HG03460 (cell line): Measurements from ENCODE around the gene RIOK1.
"Not testable (repeated sequence)": the region's sequence is repeated elsewhere in the genome, so short reads cannot be mapped to it uniquely, and the experiment has no call there.

ENCODE experiments used
- ATAC-seq: cut with Tn5 transposase; IDR thresholded peaks from one replicate; pipeline ENCODE4 v1.9.1; 2021; ENCODE audit not compliant: unreplicated experiment

RIOK1 gene

GRCh38 chr6:7439228-7439627 lies 49.6 kb downstream of the RIOK1 start:
- ATAC-seq: no peak

GRCh38 chr6:7440476-7440875 lies 50.9 kb downstream of the RIOK1 start:
- no peak for ATAC-seq

GRCh38 chr6:7441048-7441775 lies 51.6 kb downstream of the RIOK1 start:
- no peak for ATAC-seq

GRCh38 chr6:7442467-7442866 lies 52.9 kb downstream of the RIOK1 start:
- no peak for ATAC-seq

GRCh38 chr6:7445101-7445500 lies 55.5 kb downstream of the RIOK1 start:
- no peak for ATAC-seq

- no peak for ATAC-seq
Observed at GRCh38 chr6:7445885-7446461, 56.4 kb downstream of the RIOK1 start.

GRCh38 chr6:7446619-7447325 lies 57.2 kb downstream of the RIOK1 start:
- no peak for ATAC-seq

GRCh38 chr6:7448232-7448631 lies 58.6 kb downstream of the RIOK1 start:
- no peak for ATAC-seq

- ATAC-seq: no peak
Observed at GRCh38 chr6:7449018-7449417, 59.4 kb downstream of the RIOK1 start.

- ATAC-seq: no peak
Observed at GRCh38 chr6:7451326-7451725, 61.7 kb downstream of the RIOK1 start.

GRCh38 chr6:7452898-7453297 lies 63.3 kb downstream of the RIOK1 start:
- ATAC-seq: no peak

GRCh38 chr6:7454696-7455358 lies 65.2 kb downstream of the RIOK1 start:
- ATAC-seq: no peak

GRCh38 chr6:7456302-7456701 lies 66.7 kb downstream of the RIOK1 start:
- not testable (repeated sequence) for ATAC-seq

GRCh38 chr6:7461416-7461815 lies 71.8 kb downstream of the RIOK1 start:
- ATAC-seq: no peak

- no peak for ATAC-seq
Observed at GRCh38 chr6:7463785-7464184, 74.2 kb downstream of the RIOK1 start.

- ATAC-seq: no peak
Observed at GRCh38 chr6:7467007-7467897, 77.6 kb downstream of the RIOK1 start.
